Panc1 (cell line): Measurements from ENCODE around the gene RHOA.

Experiments
- CTCF ChIP-seq: fragments of 450-650 bp; IDR thresholded peaks from 2 replicates; pipeline ENCODE4 v1.5.1; 2017; ENCODE audit warnings: mild to moderate bottlenecking
- POLR2AphosphoS5 ChIP-seq: IDR thresholded peaks from 2 replicates; pipeline ENCODE4 v1.6.1; 2012; ENCODE audit warnings: mild to moderate bottlenecking, low read depth, low read length, moderate library complexity
- TCF7L2 ChIP-seq: IDR thresholded peaks from 2 replicates; pipeline ENCODE4 v1.6.1; 2011; ENCODE audit warnings: mild to moderate bottlenecking, low read depth, low read length, inconsistent platforms

GRCh38 chr3:49329186-49329585 is 82.6 kb downstream of the RHOA start:
- TF ChIP-seq CTCF (no peak), POLR2AphosphoS5 (no peak), TCF7L2 (no peak)
